HUDEP-2 (cell line): ENCODE data around the gene NIPBL.

ENCODE experiments used
- DNase-seq, 76 experiments: peaks; one replicate each; lab custom pipeline; 2025; ENCODE audit not compliant: unreplicated experiment in 76 of 76; lab: John Stamatoyannopoulos, UW

Gene NIPBL

GRCh38 chr5:37014321-37014720 is 137.8 kb downstream of the NIPBL start:
- no peak for DNase-seq

- DNase-seq = no peak
Measured at GRCh38 chr5:37015795-37016666, 139.5 kb downstream of the NIPBL start.

- no peak for DNase-seq
Measured at GRCh38 chr5:37028910-37029309, 152.3 kb downstream of the NIPBL start.

GRCh38 chr5:37029436-37029835 is 152.9 kb downstream of the NIPBL start:
- no peak for DNase-seq

- no peak for DNase-seq
Measured at GRCh38 chr5:37034955-37035354, 158.4 kb downstream of the NIPBL start.

- DNase-seq = no peak
Measured at GRCh38 chr5:37037840-37038239, 161.3 kb downstream of the NIPBL start.

- no peak for DNase-seq
Measured at GRCh38 chr5:37039824-37040223, 163.3 kb downstream of the NIPBL start.

GRCh38 chr5:37043693-37044092 is 167.1 kb downstream of the NIPBL start:
- DNase-seq = peak in 3 of 76 experiments; percentile 3 to 4 (median 3)

GRCh38 chr5:37044120-37044519 is 167.6 kb downstream of the NIPBL start:
- no peak for DNase-seq

GRCh38 chr5:37045703-37046102 is 169.1 kb downstream of the NIPBL start:
- no peak for DNase-seq

- DNase-seq = no peak
Measured at GRCh38 chr5:37047947-37048346, 171.4 kb downstream of the NIPBL start.

GRCh38 chr5:37054391-37054790 is 177.8 kb downstream of the NIPBL start:
- DNase-seq = no peak

- no peak for DNase-seq
Measured at GRCh38 chr5:37055383-37055990, 178.9 kb downstream of the NIPBL start.

GRCh38 chr5:37056762-37057161 is 180.2 kb downstream of the NIPBL start:
- no peak for DNase-seq

GRCh38 chr5:37060030-37060429 is 183.5 kb downstream of the NIPBL start:
- DNase-seq = no peak

- no peak for DNase-seq
Measured at GRCh38 chr5:37063739-37064138, 187.2 kb downstream of the NIPBL start.

GRCh38 chr5:37064442-37064841 is 187.9 kb downstream of the NIPBL start:
- no peak for DNase-seq

GRCh38 chr5:37071487-37071886 is 194.9 kb downstream of the NIPBL start:
- DNase-seq = no peak

GRCh38 chr5:37071901-37072581 is 195.5 kb downstream of the NIPBL start:
- no peak for DNase-seq

- DNase-seq = no peak
Measured at GRCh38 chr5:37075399-37075950, 198.9 kb downstream of the NIPBL start.

- DNase-seq = no peak
Measured at GRCh38 chr5:37077146-37077545, 200.6 kb downstream of the NIPBL start.
